ENCODE results near the gene SPATS2L. TPM values are rescaled to one million over a fixed set of nuclear protein-coding genes. Genes with fewer than 3 reads are reported as not detected.

SPATS2L gene
- total and polyA plus RNA-seq, 2 of the 13 experiments (the other 11 are each of a cell fraction or from before 2014, with no cell fraction given), result 154 to 212 TPM

GRCh38 chr2:200310545-200310971, 4.1 kb downstream of the SPATS2L start (continued):
- TF ChIP-seq CENPBD1 (CRISPR knock-in tag; IDR thresholded peaks at IDR 0.05; ENCODE audit: borderline replicate concordance, low read depth) (no peak), ZNF747 (CRISPR knock-in tag; IDR thresholded peaks at IDR 0.05; ENCODE audit: borderline replicate concordance) (no peak), ZNF432 (CRISPR knock-in tag; IDR thresholded peaks at IDR 0.05; ENCODE audit: borderline replicate concordance) (no peak), FOXM1 (CRISPR knock-in tag; IDR thresholded peaks at IDR 0.05) (no peak), AHDC1 (CRISPR knock-in tag; IDR thresholded peaks at IDR 0.05; ENCODE audit: borderline replicate concordance) (no peak), SMAD3 (CRISPR knock-in tag; IDR thresholded peaks at IDR 0.05) (0 out of 2 replicates have a peak, but pooled peaks have one; percentile 30), TOE1 (CRISPR knock-in tag; IDR thresholded peaks at IDR 0.05) (no peak), ZFP37 (CRISPR knock-in tag; IDR thresholded peaks at IDR 0.05; ENCODE audit: borderline replicate concordance) (0 out of 2 replicates have a peak, but pooled peaks have one; percentile 27), PCBP2 (optimal IDR thresholded peaks at IDR 0.05; ENCODE audit: low read depth, low read length, poor library complexity, severe bottlenecking) (no peak), PRPF4 (IDR thresholded peaks at IDR 0.05; ENCODE audit: low read depth, low read length, poor library complexity, severe bottlenecking) (no peak), U2AF2 (IDR thresholded peaks at IDR 0.05; ENCODE audit: low read depth, low read length) (no peak), SOX6 (IDR thresholded peaks at IDR 0.05) (no peak), SOX6 (CRISPR knock-in tag; IDR thresholded peaks at IDR 0.05) (peak; percentile 49; the same call in 1 of the 2 replicates), GATAD2A (CRISPR knock-in tag; IDR thresholded peaks at IDR 0.05) (no peak)
- TF ChIP-seq, protein P1, sequence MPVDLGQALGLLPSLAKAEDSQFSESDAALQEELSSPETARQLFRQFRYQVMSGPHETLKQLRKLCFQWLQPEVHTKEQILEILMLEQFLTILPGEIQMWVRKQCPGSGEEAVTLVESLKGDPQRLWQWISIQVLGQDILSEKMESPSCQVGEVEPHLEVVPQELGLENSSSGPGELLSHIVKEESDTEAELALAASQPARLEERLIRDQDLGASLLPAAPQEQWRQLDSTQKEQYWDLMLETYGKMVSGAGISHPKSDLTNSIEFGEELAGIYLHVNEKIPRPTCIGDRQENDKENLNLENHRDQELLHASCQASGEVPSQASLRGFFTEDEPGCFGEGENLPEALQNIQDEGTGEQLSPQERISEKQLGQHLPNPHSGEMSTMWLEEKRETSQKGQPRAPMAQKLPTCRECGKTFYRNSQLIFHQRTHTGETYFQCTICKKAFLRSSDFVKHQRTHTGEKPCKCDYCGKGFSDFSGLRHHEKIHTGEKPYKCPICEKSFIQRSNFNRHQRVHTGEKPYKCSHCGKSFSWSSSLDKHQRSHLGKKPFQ (CRISPR knock-in tag; IDR thresholded peaks at IDR 0.05; ENCODE audit: insufficient replicate concordance), result no peak
- TF ChIP-seq, protein P2, sequence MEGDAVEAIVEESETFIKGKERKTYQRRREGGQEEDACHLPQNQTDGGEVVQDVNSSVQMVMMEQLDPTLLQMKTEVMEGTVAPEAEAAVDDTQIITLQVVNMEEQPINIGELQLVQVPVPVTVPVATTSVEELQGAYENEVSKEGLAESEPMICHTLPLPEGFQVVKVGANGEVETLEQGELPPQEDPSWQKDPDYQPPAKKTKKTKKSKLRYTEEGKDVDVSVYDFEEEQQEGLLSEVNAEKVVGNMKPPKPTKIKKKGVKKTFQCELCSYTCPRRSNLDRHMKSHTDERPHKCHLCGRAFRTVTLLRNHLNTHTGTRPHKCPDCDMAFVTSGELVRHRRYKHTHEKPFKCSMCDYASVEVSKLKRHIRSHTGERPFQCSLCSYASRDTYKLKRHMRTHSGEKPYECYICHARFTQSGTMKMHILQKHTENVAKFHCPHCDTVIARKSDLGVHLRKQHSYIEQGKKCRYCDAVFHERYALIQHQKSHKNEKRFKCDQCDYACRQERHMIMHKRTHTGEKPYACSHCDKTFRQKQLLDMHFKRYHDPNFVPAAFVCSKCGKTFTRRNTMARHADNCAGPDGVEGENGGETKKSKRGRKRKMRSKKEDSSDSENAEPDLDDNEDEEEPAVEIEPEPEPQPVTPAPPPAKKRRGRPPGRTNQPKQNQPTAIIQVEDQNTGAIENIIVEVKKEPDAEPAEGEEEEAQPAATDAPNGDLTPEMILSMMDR (CRISPR knock-in tag; IDR thresholded peaks at IDR 0.05), result no peak
- TF ChIP-seq, protein P3, sequence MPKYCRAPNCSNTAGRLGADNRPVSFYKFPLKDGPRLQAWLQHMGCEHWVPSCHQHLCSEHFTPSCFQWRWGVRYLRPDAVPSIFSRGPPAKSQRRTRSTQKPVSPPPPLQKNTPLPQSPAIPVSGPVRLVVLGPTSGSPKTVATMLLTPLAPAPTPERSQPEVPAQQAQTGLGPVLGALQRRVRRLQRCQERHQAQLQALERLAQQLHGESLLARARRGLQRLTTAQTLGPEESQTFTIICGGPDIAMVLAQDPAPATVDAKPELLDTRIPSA (CRISPR knock-in tag; IDR thresholded peaks at IDR 0.05; ENCODE audit: borderline replicate concordance), result no peak
